Dedifferentiated amniotic fluid mesenchymal stem cell (primary cell): ENCODE measurements around the gene DBP.
"Not testable (repeated sequence)": the region's sequence is repeated elsewhere in the genome, so short reads cannot be mapped to it uniquely, and the experiment has no call there.

ENCODE experiments used
- DNase-seq: peaks from one replicate; pipeline ENCODE4 v3.0.0-alpha.2; 2016; ENCODE audit errors: extremely low spot score

The DBP gene

DNA sequence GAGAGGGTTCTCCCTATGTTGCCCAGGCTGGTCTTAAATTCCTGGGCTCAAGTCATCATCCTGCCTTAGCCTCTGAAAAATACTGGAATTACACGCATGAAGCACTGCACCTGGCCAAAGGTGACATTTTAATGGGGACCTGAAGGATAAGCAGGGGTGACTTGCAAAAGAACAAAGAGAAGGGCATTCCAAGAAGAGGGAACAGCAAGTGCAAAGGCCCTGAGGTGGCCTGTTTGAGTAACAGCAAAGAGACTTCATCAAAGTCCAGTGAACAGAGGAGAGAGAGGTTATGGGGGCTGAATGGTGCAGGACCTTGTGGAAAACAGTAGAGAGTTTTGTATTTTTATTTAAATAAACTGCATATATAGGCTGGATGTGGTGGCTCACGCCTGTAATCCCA is 4.7 kb upstream of the DBP start:
- DNase-seq, result no peak

DNA sequence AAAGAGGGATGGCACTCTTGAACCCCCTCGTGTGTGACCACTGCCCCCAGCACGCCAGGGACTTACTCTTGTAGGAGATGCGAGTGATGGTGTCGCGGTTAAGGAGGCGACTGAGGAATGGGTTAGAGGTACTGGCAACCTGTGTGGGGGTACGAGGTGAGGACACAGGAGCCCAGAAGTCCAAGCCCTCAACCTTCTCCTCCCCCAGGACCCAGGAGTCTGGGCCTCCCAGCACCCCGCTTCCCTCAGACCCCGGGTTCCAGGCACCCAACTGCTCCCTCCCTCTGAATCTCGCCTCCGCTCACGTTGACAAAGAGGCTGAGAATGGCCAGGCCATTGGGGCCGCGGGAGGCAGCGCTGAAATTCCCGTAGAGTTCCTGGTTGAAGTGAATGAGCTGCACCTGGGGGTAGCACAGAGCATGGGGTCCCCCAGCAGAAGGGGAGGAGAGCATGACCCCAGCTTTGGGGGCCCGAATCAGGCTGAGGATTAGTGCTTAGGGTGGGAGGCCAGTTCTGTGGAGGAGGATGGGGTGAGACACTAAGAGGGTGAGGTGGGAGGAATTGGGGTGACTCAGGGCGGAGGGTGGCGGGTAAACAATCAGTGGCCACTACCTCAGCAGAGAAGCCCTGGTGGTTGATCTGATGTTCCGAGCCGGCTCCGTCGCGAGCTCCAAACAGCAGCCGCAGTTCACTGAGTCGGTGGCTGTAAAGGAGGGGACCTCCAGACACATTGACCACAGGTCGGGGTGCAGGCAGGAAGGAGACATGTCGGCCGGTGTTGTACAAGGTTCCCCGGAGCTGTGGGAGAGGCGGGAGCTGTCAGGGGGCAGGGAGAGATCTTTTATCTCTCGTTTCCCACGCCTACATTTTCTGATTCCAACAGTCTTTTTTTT is 2.5 kb upstream of the DBP start:
- no peak for DNase-seq

DNA sequence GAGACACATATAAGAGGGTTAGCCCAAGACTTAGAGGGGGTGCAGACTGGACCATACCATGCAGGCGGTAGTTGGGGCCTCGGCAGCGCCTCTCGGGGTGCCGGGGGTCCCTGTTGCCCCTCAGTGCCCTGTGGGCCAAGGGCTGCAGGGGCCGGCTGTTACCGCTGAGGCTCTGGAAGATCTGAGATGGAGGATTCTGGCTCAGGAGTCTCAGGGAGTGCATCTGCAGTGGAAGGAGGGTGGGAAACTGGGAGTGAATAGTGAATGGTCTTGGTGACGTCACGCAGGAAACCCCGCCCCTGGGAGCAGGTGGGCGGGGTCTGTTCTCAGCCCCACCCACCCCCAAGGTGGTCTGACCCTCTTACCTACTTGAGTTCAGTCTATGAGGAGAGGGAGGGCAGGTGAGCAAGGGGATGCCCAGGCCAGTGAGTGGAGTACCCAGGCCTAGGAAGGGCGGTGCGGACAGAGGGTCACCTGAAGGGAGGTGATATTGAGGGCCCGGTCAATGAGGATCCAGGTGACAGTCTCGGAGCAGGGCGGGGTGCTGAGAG is 1.7 kb upstream of the DBP start:
- DNase-seq, result no peak

DNA sequence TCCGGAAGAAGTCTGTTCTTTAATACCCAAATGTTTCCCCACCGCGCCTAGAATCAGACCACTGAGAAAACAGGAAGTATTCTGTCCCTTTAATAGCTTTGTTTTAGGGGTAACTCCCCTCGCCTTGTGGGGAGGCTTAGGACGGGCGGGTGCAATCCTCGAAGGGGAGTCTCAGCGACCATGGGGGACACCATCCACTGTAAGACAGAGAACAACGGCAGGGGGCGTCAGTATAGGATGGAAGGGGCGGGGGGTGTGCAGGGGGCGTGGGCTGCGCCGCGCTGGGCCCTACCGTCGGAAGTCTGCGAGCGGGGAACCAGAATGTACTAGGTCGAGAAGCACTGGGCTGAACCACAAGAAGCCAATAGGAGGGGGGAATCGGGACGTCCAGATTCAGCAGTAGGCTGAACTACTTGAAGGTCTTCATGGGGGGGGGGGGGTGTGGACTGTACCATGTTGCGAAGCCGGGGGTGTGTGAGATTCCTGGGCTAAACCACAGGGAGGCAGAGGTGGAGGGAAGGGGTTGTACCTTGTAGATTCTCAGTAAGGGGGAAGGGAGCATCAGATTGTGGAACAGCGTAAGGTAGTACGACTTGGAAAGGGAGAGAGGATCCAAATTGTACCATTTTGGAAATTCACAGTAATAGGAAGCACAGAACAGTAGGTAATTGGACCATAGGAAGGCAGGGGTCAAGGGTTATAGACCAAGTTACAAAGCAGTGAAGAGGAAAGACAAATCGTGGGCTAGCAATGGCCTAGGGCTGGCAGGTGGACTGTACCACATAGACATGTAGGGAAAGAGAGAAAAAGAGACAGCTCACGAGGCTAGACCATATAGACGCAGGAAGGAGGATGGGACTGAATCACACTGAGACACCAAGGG is 1.0 kb upstream of the DBP start:
- DNase-seq, result peak; percentile 94

DNA sequence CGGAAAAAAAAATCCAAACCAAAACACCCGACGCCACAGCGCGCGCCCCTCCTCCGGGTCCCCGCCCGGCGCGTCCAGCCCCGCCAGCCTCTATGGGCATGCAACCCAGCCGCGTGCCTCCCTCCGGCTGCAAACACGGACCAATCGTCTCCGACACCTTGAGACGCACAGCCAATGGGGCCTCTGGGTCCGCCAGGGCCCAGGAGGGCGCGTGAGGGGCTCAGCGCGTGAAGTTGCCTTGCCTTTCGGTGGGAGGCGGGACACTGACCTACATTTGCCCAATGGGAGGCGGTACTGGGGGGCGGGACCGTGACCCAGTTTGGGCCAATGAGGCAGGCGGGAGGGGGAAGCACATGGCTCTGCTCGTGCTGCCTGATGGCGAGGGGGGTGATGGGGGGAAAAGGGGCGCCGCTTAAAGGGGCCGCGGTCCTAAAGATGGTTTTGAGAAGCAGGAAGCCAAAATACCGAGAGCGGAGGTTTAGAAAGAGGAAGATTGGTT is 319 bp upstream of the DBP start:
- DNase-seq, result peak; percentile 98

DNA sequence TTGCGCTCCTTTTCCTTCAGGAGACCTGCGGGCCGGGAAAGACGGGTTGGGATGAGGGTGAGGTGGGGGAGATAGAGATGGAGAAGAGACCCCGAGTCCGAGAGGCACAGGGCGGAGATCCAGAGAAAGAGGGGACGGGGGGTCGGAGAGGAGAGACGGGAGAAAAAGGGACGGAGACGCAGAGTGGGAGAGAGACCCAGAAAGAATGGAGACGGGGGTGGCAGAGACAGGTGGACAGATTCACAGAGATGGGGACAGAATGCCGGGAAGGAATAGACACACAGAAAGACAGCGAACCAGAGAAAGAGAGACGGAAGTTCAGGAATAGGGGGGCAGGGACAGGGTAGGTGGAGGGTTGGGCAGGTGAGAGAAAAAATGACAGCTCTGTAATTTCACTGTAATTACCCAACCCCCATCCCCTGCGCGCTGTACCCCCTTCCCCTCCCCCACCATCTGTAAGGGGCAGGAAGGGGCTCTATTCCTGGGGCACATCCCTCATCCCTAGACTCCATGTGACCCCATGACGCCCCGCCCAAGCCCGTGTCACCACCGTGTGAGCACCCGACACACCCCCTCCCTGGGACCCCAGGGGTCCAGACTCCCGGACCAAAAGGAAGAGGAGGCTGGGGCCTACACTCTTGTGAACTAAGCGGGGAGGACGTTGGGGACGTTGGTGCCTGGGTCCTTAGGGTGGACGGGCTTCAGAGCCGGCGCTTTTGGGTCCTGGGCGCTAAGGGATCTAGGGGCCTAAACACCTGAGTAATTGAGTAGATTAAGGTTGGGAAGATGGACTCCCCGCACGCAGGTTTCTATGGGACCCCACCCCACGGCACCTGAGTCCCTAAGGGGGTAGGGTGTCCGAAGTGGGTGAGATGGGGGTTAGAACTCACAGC is 967 bp downstream of the DBP start:
- DNase-seq, result no peak

DNA sequence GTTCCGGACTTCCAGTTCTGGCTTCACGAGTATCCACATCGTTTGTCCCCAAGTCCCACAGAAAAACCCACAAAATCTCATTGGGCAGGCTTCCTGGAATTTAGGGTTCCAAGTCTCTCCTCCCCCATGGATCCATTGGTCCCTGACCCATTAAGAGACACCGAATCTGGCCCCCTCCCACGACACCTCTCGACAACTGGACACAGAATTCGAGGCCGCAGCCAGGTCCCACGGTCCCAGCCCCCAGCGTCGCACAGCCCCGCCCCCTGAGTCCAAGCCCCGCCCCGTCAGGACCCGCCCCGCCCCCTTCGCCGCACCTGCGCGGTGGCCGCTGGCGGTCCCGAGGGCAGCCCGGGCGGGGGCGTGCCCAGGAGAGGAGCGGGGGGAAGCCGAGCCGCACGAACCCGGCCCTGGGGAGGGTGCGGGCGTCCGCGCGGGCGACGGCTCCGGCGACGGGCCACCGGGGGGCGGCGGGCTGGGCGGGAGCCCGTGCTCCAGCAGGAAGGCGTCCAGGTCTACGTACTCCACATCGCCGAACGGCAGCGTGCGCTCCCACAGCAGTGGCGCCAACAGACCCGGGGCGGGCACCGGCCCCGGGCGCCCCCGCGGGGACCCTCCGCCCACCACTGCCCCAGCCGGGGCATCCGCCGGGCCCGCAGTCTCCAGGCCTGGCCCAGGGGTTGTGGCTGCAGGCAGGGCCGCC is 1.8 kb downstream of the DBP start:
- DNase-seq, result no peak

DNA sequence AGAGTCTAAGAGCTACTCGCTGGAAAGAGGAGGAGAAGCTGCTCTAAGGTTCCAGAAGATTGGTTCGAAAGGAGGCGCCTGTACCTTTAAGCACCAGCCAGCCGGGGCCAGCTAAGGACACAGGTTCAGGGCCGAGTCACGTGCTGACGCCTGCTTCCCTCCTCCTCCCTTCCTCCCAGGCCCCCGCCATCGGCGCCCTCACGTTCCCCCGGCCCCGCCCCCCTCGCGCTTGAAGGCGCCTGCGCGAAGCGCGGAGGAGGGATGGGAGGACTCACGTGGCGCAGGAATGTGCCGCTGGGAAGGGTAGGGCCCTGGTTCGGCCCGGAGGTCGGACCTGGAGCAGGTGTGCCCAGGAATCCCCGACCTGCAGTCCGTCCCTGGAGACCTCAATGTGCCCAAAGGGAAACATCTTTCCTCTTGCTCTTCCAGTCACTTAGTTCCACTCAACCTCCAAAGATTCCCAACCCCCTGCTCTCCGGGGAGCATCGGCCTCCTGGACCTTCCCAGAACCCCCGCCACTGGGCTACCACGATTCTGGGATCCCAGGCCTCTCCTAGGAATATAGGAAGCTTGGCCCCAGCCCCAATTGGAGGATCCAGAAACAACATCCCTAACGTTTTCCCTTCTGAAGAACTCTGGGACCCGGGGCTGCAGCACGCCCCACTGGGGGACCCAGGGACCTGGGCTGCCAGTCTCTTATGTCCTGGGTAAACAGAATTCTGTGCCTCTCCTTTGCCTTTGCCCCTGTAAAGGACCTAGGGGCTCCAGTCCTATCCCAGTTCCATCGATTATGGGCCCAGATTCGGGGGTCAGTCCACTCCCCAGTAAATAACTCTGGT is 2.5 kb downstream of the DBP start:
- DNase-seq, result peak; percentile 74

DNA sequence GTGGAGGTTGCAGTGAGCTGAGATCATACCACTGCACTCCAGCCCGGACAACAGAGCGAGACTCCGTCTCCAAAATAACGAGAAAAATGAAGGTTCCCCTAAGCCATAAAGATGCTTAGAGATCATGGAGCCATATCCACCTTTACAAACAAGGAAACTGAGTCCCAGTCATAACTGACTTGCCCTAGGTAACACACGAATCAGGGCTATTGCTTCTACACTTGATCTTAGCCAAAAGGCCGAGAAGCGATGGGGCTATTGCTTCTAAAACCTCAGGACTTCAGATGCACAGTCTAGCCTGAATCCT is 3.2 kb downstream of the DBP start:
- no peak for DNase-seq

DNA sequence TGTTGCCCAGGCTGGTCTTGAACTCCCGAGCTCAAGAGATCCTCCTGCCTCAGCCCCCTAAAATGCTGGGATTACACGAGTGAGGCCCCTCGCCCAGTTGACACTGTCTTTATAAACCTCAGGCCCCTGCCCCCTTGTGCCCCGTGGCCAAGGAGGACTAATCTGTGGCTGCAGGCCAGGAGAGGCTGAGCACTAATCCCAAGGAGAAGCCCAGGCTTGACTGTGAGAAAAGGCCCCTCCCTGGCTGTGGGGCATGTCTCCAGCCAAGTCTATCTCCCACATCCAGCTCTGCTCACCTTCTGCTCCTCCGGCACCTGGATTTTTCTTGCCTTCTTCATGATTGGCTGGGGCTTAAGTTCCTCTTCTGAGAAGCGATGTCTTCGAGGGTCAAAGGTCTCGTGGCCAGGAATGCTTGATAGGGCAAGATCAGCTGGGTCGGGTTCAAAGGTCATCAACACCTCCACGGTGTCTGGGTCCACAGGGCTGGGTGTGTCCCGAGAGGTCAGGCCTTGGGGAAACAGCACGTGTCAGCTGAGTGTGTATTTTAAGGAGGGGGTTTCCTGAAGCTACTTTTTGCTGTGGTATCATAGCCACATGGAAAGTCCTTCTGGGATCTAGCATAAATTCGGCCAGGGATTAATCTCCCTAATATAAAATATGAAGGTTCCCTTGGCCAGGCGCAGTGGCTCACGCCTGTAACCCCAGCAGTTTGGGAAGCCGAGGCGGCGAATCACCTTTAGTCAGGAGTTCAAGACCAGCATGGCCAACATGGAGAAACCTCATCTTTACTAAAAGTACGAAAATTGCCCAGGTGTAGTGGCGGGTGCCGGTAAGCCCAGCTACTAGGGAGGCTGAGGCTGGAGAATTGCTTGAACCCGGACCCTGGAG is 3.8 kb downstream of the DBP start:
- DNase-seq, result no peak

DNA sequence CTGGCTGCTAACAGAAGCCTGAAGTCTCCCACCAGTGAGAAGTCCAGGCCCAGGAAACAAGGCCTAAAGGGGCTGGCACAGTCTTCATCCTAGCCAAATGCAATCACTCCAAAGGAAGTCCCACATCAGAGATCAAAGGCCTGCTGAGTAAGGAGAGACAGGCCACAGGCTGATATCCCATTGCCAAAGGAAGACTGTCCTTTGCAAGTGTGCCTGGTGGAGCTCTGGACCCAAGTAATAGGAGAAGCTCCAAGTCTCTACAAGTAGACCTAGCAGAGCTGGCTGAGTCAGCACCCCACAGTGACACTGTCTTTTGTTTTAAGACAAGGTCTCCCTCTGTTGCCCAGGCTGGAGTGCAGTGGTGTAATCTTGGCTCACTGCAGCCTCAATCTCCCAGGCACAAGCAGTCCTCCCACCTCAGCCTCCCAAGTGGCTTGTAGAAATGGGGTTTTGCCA is 4.5 kb downstream of the DBP start:
- no peak for DNase-seq

DNA sequence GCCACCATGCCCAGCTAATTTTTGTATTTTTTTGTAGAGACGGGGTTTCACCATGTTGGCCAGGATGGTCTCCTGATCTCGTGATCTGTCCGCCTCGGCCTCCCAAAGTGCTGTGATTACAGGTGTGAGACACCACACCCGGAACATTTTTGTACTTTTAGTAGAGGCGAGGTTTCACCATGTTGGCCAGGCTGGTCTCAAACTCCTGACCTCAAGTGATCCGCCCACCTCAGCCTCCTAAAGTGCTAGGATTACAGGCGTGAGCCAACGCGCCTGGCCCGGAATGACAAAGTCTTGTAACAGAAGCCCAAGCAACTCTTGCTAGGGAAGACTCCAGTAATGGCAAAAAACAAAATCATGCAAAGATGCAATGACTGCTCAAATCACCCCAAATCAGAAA is 4.9 kb downstream of the DBP start:
- not testable (repeated sequence) for DNase-seq

DNA sequence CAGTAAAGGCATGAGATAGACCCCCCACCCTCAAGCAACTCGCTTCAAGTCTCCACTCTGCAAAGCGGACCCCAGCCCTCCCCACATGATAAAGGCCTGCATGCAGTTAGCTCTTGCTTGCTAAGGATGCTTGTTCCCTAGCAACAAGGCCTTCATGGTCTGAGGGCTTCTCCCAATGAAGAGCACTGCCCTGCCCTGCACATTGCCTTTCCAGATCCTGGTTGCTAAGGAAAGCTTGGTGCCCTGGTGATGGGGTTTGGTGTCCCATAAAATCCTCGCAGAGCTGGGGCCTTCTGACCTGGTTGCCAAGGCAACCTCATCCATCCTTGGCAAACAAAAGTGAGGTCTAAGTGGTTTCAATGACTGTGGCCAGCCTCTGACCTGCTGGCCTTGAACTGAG is 6.0 kb downstream of the DBP start:
- DNase-seq, result no peak

DNA sequence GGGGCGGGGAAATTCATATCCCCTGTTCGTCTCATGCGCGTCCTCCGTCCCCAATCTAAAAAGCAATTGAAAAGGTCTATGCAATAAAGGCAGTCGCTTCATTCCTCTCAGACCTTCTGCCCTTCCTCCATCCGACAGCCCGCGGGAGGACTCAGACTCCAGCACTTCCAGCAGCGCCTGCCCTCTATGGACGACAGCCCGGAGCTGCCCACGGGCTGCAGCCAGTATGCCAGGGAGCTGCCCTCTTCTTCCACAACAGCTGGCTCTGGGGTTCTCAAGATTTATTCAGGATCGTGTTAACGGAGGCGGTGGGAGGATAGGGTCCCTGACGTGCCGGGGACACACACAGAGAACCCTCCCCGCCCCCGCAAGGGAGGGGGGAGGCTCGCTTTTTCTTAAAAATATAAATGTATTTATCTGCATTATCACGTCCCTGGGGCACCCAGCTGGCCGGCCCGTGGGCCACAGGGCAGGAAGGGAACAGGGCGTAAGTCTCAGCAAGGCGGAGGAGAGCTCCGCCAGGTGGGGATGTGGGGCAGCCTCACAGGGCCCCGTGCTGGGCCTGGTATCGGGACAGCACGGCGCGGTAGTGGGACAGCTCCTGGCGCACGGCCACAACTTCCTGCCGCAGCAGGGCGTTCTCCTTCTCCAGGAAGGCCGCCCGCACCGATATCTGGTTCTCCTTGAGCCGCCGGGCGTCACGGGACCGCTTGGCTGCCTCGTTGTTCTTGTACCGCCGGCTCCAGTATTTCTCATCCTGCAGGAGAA is 6.7 kb downstream of the DBP start:
- no peak for DNase-seq

DNA sequence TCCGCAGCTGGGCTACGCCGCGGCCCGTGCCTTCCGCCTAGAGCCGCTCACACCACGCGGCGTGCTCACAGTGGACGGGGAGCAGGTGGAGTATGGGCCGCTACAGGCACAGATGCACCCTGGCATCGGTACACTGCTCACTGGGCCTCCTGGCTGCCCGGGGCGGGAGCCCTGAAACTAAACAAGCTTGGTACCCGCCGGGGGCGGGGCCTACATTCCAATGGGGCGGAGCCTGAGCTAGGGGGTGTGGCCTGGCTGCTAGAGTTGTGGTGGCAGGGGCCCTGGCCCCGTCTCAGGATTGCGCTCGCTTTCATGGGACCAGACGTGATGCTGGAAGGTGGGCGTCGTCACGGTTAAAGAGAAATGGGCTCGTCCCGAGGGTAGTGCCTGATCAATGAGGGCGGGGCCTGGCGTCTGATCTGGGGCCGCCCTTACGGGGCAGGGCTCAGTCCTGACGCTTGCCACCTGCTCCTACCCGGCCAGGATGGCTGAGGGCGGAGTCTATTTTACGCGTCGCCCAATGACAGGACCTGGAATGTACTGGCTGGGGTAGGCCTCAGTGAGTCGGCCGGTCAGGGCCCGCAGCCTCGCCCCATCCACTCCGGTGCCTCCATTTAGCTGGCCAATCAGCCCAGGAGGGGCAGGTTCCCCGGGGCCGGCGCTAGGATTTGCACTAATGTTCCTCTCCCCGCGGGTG is 7.4 kb downstream of the DBP start:
- no peak for DNase-seq

DNA sequence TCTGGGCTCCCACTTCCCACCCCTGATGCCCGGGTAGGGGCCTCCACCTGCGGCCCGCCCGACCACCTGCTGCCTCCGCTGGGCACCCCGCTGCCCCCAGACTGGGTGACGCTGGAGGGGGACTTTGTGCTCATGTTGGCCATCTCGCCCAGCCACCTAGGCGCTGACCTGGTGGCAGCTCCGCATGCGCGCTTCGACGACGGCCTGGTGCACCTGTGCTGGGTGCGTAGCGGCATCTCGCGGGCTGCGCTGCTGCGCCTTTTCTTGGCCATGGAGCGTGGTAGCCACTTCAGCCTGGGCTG is 7.9 kb downstream of the DBP start:
- no peak for DNase-seq

DNA sequence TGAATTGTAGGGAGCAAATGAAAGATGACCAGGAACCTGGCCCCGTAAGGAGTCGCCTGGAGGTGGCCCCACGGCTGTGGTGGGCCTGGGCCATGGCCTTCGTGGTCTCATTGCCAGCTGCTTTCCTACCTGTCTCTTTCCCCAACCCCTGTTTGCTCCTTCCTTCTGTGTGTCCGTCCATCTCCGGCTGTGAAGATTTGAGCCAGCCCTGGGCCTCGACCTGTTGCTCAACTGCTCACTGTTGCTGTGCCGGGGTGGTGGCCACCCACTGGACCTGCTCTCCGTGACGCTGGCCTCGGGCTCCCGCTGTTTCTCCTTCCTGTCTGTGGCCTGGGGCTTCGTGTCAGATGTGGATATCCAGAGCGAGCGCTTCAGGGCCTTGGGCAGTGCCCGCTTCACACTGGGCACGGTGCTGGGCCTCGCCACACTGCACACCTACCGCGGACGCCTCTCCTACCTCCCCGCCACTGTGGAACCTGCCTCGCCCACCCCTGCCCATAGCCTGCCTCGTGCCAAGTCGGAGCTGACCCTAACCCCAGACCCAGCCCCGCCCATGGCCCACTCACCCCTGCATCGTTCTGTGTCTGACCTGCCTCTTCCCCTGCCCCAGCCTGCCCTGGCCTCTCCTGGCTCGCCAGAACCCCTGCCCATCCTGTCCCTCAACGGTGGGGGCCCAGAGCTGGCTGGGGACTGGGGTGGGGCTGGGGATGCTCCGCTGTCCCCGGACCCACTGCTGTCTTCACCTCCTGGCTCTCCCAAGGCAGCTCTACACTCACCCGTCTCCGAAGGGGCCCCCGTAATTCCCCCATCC is 8.5 kb downstream of the DBP start:
- DNase-seq, result no peak
